KBM-7 (cell line): ENCODE results near the gene SNX12.
A peak's percentile ranks its signal among the peaks of the same experiment; 100 is the strongest.
"Not testable (repeated sequence)": the region's sequence is repeated elsewhere in the genome, so short reads cannot be mapped to it uniquely, and the experiment has no call there.

ENCODE experiments used
- DNase-seq: peaks from one replicate; pipeline ENCODE4 v3.0.0-alpha.2; 2015
- in situ Hi-C: fragments of 300-500 bp; cut with MboI; formaldehyde crosslinking; loops from 2 replicates; pipeline ENCODE4 v1.14.3; 2020; ENCODE audit warnings: low sequenced_read_pairs, low pct_unique_long_range_greater_than_20kb, mixed read lengths

Gene SNX12

DNA sequence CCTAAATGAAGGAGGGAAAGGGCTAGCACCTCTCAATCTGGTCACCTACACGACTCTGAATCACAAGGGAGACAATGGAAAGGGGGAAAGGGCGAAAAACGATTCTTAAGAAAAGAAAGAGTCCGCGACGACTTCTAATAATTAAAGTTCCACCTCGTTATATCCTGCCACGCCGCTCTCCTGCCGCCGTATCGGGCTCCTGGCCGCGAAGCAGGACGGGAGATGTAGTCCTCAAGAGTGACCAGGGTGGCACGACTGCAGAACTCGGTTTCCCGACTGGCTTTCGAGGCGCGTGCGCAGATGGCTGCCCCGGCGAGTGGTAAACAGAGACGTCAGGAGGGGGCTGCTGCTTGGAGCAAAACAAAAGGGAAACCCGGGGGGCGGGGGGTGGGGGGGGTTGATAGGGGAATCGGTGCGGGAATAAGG, 27.4 kb upstream of the SNX12 start, which contains the start of gene FOXO4:
Gene FOXO4 (plus strand): TSS at position 297 of the 426 bp plus-strand sequence. CDS start 678 bp downstream, outside the sequence.
- DNase-seq: peak; percentile 91
- in situ Hi-C loops: no loop called here

DNA sequence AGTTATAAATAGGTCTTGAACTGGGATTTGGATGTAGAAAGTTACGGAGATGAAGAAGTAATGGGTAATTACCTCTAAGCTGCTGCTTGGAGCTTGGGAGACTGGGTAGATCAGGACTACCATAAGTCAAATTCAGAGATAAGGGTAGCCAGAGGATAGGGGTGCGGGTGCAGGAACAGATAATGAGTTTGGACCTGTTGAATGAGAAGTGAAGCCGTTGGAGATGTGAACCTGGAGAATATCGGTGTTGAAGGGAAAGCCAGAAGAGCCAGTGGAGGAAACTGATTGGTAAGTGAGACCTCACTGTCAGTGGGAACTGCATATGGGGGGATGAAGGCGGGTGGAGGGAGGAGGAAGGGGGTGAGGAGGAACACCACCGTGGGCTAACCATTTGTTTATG, 26.9 kb upstream of the SNX12 start:
- in situ Hi-C loops: no loop called here
- no peak for DNase-seq

DNA sequence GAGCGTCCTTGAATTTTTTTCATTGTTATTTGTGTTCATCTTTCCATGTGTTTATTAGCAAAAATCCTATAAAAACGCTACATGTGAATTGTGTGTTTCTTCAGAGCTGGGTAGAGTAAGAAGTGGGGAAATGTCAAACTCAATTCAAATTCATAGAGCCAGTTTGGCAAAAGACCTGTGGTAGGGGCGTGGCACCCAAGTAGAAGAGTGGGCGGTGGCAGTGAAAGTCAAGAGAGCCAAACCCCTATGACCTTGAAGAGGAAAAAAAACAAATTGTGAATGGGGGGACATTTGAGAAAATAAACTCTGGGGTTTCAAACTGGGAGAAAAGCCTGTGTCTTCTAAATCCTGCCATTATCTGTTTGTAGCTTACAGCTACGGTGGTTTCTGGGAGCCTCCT, 23.1 kb upstream of the SNX12 start:
- no peak for DNase-seq
- in situ Hi-C loops: no loop called here

DNA sequence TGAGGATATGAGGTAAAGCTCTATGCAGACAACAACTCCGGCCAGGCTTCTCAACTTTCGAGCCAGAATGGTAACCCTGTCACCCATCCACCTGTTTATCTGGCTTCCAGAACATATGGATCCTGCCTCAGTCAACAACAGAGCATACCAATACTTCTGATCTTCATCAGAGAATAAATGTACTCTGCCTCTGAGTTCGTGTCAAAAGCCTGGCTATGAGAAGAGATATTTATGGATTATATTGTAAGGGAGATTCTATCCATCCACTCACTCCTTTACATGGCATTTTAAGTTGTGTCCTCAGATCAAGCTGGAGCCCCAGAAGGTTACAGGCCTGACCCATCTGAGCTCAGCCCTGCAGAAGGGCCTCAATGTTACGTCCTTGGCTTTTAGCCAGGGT, 17.8 kb upstream of the SNX12 start:
- in situ Hi-C loops: no loop called here
- no peak for DNase-seq

DNA sequence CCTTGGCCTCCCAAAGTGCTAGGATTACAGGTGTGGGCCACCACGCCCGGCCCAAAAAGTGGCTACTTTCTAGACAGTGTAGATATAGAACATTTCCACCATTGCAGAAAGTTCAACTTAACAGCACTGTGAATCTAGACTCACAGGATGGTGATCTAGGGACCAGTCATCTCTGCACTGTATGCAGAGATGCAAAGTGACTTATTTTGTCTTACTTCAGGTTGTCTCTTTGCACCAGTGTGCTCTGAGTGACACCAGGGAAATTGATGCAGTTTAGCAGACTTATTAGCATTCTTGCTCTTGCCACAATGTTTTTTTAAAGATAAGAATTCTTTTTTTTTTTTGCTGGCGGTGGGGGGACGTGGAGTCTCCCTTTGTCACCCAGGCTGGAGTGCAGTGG, 14.7 kb upstream of the SNX12 start:
- in situ Hi-C loops: no loop called here
- DNase-seq: no peak

DNA sequence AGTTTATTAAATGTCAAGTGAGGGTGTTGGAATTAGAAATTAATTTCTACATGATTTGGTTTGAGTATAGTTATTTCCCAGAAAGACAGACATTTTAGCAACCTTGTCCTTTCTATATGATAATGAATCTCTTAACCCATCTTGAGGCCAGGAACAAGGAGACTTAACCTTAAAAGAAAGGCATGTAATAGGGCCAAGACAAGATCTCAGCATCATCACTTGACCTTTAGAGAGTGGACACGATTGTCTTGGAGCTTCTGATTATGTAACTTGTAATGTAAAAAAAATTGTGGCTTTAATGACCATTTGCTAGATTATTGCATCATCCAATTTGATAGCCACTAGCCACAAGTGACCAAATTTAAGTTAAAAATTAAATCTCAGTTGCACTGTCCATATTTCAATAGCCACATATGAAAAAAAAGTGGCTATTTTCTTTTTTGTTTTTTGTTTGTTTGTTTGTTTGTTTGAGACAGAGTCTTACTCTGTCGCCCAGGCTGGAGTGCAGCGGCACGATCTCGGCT, 14.1 kb upstream of the SNX12 start:
- in situ Hi-C loops: no loop called here
- no peak for DNase-seq

DNA sequence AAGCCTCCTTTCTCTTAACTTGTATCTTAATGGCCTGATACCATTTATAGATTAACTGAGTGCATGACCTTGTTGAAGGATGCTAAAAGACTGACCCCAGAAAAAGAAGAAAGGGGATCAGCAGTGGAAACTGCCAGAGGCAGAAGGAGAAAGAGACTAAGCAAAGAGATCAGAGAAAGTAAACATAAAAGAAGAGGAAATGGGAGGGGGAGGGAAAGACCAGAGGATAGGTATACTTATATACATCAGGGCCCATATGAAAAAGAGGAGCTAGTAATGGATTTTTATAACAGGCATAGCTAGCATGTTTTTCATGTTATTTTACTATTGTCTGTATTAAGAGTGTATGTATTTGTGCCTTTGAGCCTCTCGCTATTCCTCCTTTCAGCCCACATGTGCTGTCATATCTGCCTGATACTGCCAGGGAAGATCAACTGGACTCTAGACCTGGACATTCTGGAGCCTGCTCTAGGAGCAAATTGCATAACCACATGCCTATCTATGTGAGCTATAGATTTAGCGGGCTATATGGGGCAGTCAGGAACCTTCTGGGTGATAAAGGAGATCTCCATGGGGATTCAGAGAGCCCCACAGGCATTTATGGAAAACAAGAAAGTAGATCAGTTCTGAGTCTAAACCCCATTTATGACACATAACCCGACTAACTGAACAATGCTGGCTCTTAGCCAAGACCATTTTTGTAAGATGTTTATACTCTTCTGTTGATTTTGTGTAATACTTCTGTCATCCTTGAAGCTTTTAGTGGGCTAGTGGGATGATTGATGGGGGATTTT, 13.4 kb upstream of the SNX12 start:
- DNase-seq: no peak
- in situ Hi-C loops: no loop called here

DNA sequence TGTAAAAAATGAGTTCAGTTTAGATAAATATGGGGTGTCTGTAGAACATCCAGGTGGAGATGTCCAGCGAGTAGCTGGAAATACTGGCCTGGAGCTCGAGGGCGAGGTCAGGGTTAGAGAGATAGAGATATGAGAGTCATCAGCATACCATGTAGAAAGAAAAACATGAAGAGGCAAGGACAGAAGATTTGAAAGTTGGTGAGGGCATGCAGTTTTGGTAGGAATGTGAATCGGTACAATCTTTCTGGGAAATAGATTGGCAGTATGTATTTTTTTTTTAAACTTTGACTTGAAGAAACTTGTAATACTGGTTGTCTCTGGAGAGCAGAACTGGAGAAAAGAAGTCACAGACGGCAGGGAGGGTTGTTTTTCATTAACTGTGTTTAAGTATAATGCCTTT, 2.4 kb upstream of the SNX12 start:
- DNase-seq: no peak
- in situ Hi-C loops: no loop called here

DNA sequence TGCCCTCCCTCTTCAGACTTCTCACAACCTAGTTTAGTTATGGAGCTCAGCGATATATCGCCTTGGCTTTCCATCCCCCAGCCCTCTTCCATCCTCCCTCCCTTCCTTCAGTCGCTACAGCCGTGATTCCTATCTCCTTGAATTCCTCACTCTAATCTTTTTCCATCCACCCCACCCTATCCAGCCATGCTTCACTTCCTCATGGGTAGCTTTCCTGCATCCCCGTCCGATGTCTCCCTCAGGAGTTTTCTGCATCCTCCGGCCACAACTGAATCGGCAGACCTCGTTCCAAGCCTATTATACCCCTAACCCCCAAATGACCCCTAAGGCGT, 456 bp downstream of the SNX12 start:
- in situ Hi-C loops: no loop called here
- DNase-seq: peak; percentile 32

DNA sequence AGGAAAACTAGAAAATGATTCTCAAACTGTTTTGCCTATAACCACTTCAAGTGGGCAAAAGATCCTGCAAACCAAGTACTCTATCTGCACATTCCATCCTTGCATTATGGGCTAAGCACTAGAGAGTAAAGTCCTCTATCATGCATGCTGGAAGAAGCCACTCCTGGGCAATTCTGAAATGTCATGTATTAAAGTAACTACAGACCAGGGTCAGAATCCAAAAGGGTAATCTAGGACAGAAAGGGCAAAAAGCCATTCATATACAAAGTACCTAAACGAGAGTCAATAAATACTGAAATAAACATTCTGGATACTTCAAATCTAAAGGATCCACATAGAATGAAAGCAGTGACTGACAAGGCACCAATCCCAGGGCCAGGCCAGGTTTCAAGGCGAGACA, 1.0 kb downstream of the SNX12 start:
- in situ Hi-C loops: no loop called here
- no peak for DNase-seq

DNA sequence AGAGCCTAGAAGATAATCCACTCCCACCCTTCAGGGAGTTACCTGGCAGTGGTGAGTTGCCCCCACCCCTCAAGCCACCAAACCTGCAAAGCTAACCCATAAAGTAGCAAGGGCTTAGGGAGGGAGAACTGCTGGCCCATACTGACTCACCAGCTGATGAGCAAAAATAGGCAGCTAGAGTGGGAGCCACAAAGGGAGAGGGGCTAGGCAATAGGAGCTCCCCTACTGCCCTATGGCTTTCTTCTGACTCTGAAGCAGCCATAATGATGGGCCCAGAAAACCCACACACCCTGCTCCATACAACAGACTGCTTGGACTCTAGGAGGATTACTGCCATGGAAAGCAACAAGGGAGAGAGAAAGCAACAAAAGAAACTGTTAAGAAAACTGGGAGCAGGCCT, 8.0 kb downstream of the SNX12 start:
- in situ Hi-C loops: no loop called here
- no peak for DNase-seq

DNA sequence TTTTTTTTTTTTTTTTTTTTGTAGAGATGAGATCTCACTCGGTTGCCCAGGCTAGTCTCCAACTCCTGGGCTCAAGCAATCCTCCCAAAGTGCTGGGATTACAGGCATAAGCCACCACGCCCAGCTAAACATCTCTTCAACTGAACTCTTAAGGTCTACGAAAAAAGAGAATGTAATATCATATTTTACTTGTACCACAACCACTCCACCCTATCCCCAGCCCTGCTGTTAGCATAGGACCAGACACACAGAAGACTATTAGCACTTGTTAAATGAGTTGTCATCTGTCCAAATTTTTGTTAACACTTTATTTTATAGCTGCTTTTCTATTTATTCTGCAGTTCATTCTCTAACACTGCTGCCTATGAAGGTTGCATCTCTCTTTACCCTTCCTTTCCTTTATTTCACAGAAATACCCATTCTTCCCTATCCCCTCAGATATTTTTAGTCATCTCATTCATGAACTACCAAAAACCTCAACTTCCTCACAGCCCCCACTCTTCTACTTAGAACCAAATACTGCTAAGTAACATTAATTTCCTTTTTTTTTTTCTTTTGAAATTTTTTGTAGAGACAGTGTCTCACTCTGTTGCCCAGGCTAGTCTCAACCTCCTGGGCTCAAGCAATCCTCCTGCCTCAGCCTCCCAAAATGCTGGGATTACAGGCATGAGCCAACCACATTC, 10.1 kb downstream of the SNX12 start:
- in situ Hi-C loops: no loop called here
- peak; percentile 77 for DNase-seq

DNA sequence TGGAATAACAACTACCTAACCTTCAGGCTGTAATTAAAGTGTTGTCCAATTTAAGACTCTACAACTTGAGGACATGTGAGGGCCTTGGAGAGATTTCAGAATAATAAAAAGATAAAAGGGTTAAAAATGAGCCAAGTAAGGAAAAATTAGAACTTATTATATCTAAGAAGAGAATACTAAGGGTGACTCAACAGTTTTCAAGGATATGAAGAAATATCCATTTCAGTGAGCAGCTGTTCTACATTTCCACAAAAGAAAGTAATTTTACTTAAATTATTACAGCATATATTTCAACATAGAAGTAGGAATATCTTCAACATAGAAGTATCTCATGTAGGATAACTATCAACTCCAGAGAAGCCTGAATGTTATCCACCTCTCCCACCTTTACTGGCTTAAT, 11.3 kb downstream of the SNX12 start:
- DNase-seq: no peak
- in situ Hi-C loops: no loop called here

DNA sequence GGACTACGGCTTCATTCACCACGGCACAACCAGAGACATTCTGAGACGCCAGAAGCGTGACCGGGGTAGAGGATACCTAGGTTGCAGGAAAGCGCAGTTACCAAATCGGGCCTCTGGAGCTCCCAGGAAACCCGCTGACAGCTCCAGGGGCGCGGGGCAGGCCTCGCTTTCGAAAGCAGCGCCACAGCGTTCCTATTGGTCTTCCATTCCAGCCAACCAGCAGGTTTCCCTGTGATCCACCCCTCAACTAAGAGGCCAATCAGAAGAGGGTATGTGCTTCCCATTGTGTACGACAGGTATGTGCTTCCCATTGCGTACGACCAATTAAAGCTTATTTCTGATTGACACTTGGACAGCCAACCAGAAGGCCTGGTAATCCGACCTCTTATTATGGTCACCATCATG, 14.9 kb downstream of the SNX12 start:
- DNase-seq: no peak
- in situ Hi-C loops: no loop called here

DNA sequence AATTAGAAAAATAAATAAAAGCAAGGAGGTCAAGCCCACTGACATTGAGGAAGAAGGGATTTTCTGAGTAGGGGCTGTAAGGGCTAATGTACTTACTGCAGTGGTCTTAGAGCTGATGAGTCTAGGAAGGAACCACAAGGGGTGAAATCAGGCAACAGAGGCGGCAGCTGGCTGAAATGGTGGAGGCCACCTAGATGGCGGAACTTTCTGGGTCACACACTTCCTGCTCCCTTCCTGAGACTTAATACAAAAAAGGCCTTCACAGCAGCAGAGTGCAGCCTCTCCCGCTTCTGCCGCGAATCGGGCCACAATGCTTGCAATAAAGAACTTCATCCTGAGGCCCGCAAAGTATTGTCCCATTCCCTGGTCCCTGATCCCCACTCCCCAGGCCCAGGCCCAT, 15.4 kb downstream of the SNX12 start:
- in situ Hi-C loops: no loop called here
- no peak for DNase-seq

DNA sequence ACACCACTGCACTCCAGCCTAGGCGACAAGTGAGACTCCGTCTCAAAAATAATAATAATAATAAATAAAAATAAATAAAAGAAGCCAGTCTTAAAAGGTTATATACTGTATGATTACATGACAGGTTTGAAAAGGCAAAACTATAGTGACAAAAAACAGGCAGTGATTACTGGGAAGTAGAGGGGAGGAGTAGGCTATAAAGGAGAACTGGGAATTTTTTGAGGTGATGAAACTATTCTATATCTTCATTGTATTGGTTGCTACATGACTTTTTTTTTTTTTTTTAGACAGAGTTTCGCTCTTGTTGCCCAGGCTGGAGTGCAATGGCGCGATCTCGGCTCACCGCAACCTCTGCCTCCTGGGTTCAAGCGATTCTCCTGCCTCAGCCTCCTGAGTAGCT, 20.2 kb downstream of the SNX12 start:
- in situ Hi-C loops: not testable (repeated sequence)

DNA sequence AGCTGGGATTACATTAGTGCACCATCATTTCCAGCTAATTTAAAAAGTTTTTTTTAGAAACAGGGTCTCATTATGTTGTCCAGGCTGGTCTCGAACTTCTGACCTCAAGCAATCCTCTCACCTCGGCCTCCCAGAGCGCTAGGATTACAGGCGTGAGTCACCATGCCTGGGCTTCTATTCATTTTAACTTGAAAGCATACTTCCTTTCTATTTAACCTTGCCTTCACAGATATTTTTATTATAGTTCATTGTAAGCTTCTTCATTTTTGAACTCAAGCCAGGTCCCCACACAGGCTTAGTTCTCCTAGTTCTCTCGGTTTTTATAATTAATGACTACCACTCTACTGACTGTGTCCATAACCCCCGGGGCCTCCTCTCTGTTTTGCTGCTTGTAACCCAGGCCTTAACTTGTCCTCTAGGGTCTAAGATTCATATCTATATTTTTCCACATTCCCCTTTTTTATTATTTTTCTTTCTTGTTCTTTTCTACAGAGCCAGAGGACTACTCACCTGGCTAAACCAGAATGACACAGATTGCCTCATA, 50.7 kb downstream of the SNX12 start:
- in situ Hi-C loops: no loop called here
- no peak for DNase-seq

More for the DNA sequence above, 20.2 kb downstream of the SNX12 start:
- DNase-seq: not testable (repeated sequence)
